ENCODE results near the gene MBD3.

MBD3 gene

DNA sequence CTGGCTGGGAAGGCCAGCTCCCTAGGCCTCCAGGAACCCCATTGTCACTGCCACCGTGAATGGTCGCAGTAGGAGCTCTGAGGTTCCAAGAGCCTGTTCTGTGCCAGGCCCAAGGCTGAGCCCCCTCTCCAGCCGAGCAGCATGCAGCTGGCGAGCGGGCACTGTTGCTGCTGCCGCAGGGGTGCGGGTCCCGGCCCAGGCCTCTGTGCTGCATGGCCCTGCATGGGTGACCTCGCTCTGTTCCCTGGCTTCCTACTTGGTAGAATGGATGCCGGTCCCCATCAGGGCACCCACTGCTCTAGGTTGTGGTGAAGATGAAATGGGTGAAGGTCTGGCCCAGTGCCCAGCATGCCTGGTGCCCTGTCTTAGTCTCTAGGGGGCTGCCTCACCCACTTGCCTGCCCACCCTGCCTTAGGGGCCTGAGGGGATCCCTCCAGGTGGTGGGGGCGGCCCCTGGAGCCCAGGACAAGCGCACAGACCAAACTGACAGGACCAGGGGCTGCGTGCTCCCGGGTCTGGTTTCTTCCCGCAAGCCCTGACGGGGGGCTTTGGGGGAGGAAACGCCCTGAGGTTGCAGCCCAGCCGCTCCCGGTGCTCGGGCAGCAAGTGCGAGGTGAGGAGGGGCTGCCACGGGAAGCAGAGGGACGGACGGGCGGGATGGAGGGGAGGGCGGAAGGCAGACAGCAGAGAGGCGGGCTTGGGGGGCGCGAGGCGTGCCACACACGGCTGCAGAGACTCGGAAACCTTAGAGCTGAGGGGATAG, 21.3 kb upstream of the MBD3 start:
- TF ChIP-seq, protein P1, sequence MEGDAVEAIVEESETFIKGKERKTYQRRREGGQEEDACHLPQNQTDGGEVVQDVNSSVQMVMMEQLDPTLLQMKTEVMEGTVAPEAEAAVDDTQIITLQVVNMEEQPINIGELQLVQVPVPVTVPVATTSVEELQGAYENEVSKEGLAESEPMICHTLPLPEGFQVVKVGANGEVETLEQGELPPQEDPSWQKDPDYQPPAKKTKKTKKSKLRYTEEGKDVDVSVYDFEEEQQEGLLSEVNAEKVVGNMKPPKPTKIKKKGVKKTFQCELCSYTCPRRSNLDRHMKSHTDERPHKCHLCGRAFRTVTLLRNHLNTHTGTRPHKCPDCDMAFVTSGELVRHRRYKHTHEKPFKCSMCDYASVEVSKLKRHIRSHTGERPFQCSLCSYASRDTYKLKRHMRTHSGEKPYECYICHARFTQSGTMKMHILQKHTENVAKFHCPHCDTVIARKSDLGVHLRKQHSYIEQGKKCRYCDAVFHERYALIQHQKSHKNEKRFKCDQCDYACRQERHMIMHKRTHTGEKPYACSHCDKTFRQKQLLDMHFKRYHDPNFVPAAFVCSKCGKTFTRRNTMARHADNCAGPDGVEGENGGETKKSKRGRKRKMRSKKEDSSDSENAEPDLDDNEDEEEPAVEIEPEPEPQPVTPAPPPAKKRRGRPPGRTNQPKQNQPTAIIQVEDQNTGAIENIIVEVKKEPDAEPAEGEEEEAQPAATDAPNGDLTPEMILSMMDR (IDR thresholded peaks at IDR 0.05; ENCODE audit: control insufficient read depth, extremely low read depth, insufficient read depth), result no peak
- no peak for DNase-seq (ENCODE audit: low read depth)
- no peak overlapping the region for H3K4me3 ChIP-seq (ENCODE audit: low read depth, low read length)

DNA sequence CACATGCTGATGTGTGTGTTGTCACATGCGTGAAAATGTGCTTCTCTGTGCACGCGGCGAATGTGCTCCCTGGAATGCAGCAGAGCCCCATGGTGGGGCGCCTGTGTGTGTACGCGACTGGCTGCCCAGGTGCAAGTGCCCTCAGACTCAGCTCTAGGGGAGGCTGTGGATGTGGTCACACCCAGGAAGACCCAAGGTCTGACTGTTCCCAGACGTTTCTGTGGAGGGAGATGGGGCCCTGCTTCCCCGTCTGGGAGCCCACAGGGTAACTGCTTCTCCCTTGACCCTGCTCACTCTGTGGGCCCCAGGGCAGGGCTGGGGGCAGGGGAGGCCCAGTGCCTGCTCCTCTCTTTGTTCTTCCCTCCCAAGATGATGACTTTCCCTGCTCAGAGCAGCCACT, 20.5 kb upstream of the MBD3 start:
- TF ChIP-seq, protein P1 (IDR thresholded peaks at IDR 0.05; ENCODE audit: control insufficient read depth, extremely low read depth, insufficient read depth), result no peak
- no peak for DNase-seq (ENCODE audit: low read depth)

GRCh38 chr19:1612114-1613086, 19.7 kb upstream of the MBD3 start:
- H3K4me3 ChIP-seq (ENCODE audit: low read depth, low read length), result no peak overlapping the region
- TF ChIP-seq, protein P1 (IDR thresholded peaks at IDR 0.05; ENCODE audit: control insufficient read depth, extremely low read depth, insufficient read depth), result no peak
- DNase-seq (ENCODE audit: low read depth), result no peak

More for the DNA sequence above, 20.5 kb upstream of the MBD3 start:
- H3K4me3 ChIP-seq (ENCODE audit: low read depth, low read length), result no peak overlapping the region

GRCh38 chr19:1611353-1611752, 18.7 kb upstream of the MBD3 start:
- DNase-seq (ENCODE audit: low read depth), result no peak
- no peak overlapping the region for H3K4me3 ChIP-seq (ENCODE audit: low read depth, low read length)
- TF ChIP-seq, protein P1 (IDR thresholded peaks at IDR 0.05; ENCODE audit: control insufficient read depth, extremely low read depth, insufficient read depth), result no peak

GRCh38 chr19:1610579-1610978, 17.9 kb upstream of the MBD3 start:
- TF ChIP-seq, protein P1 (IDR thresholded peaks at IDR 0.05; ENCODE audit: control insufficient read depth, extremely low read depth, insufficient read depth), result no peak
- no peak overlapping the region for H3K4me3 ChIP-seq (ENCODE audit: low read depth, low read length)
- no peak for DNase-seq (ENCODE audit: low read depth)

GRCh38 chr19:1609680-1610474, 17.2 kb upstream of the MBD3 start:
- no peak for DNase-seq (ENCODE audit: low read depth)
- no peak overlapping the region for H3K4me3 ChIP-seq (ENCODE audit: low read depth, low read length)
- TF ChIP-seq, protein P1 (IDR thresholded peaks at IDR 0.05; ENCODE audit: control insufficient read depth, extremely low read depth, insufficient read depth), result no peak
